Measurements from ENCODE around the gene CERS6. TPM values are rescaled to one million over a fixed set of nuclear protein-coding genes. Genes with fewer than 3 reads are reported as not detected.

The CERS6 gene
- total RNA-seq, 4 donors from 2014 or later = 17.6 to 31.1 (median 24.1) TPM

- intact Hi-C loops (cut with DNase I) = no loop called here
- Histone ChIP-seq H3K4me1 (peaks cover 23 to 67% (median 41%) of the 10 kb centered on the region in 3 donors), H3K27ac (peak overlapping the region in 2 of 4 donors; percentile 11 to 26), H3K4me3 (no peak overlapping the region), H3K9me3 (no peaks in the 10 kb centered on the region), H3K36me3 (no peaks in the 10 kb centered on the region), H3K27me3 (no peaks in the 10 kb centered on the region)
- DNase-seq = no peak
- 20 to 22% methylated on average over 3 of the region's 3 CpGs for WGBS, 2 donors
- TF ChIP-seq POLR2A (IDR thresholded peaks at IDR 0.05) = no peak
- no peak for TF ChIP-seq CTCF (IDR thresholded peaks at IDR 0.05)
Observed at GRCh38 chr2:168466834-168467565, 10.9 kb downstream of the CERS6 start.

GRCh38 chr2:168467729-168468128 is 11.7 kb downstream of the CERS6 start:
- Histone ChIP-seq H3K4me1 (peaks cover 23 to 67% (median 41%) of the 10 kb centered on the region in 3 donors), H3K27me3 (no peaks in the 10 kb centered on the region), H3K4me3 (no peak overlapping the region), H3K27ac (peak overlapping the region in 1 of 4 donors; percentile 36), H3K9me3 (no peaks in the 10 kb centered on the region), H3K36me3 (no peaks in the 10 kb centered on the region)
- no peak for TF ChIP-seq POLR2A (IDR thresholded peaks at IDR 0.05)
- no peak for TF ChIP-seq CTCF (IDR thresholded peaks at IDR 0.05)
- 83 to 85% methylated on average over 2 of the region's 2 CpGs for WGBS, 2 donors
- intact Hi-C loops (cut with DNase I) = no loop called here
- DNase-seq = no peak

GRCh38 chr2:168468354-168468753 is 12.3 kb downstream of the CERS6 start:
- no peak for DNase-seq
- peak overlapping the region in 2 of 4 donors; percentile 26 to 47 for H3K27ac ChIP-seq
- intact Hi-C loops (cut with DNase I) = no loop called here
- H3K4me1 ChIP-seq = peaks cover 23 to 67% (median 41%) of the 10 kb centered on the region in 3 donors
- no peaks in the 10 kb centered on the region for H3K27me3 ChIP-seq
- no peak for TF ChIP-seq CTCF (IDR thresholded peaks at IDR 0.05)
- TF ChIP-seq POLR2A (IDR thresholded peaks at IDR 0.05) = no peak
- no peak overlapping the region for H3K4me3 ChIP-seq
- H3K36me3 ChIP-seq = no peaks in the 10 kb centered on the region
- no peaks in the 10 kb centered on the region for H3K9me3 ChIP-seq

- no peaks in the 10 kb centered on the region for H3K27me3 ChIP-seq
- WGBS, 2 donors = 92 to 93% methylated on average over 3 of the region's 3 CpGs
- intact Hi-C loops (cut with DNase I) = no loop called here
- no peak overlapping the region for H3K27ac ChIP-seq
- H3K4me3 ChIP-seq = no peak overlapping the region
- no peak for DNase-seq
- TF ChIP-seq POLR2A (IDR thresholded peaks at IDR 0.05) = no peak
- TF ChIP-seq CTCF (IDR thresholded peaks at IDR 0.05) = no peak
- H3K4me1 ChIP-seq = peaks cover 23 to 73% (median 41%) of the 10 kb centered on the region in 3 donors
- no peaks in the 10 kb centered on the region for H3K36me3 ChIP-seq
- no peaks in the 10 kb centered on the region for H3K9me3 ChIP-seq
Observed at GRCh38 chr2:168469281-168469988, 13.4 kb downstream of the CERS6 start.

Data from esophagus squamous epithelium (tissue), 5 donors.